Neural cell (in vitro differentiated cells): ENCODE measurements around the gene HDHD2. TPM values are rescaled to one million over a fixed set of nuclear protein-coding genes. Genes with fewer than 3 reads are reported as not detected.

Experiments
- H2AFZ ChIP-seq: fragments of 200-600, 300-800 bp; sonication (generic), shearing (Covaris generic); 2 replicates; pipeline ENCODE4 v1.6.0; 2014; ENCODE audit warnings: low read depth, mild to moderate bottlenecking, antibody characterized with exemption, low read length, moderate library complexity
- H3F3A ChIP-seq: fragments of 200-600 bp; shearing (Covaris generic); 2 replicates; pipeline ENCODE4 v1.6.1; 2016; ENCODE audit warnings: mild to moderate bottlenecking, moderate library complexity, mixed read lengths, antibody characterized with exemption, low read length; ENCODE audit not compliant: insufficient read depth, poor library complexity, severe bottlenecking
- H3K27ac ChIP-seq: fragments of 200-600, 300-800 bp; sonication (generic), shearing (Covaris generic); 2 replicates; pipeline ENCODE4 v1.5.1; 2014; ENCODE audit warnings: mild to moderate bottlenecking, low read length, moderate library complexity
- H3K27me3 ChIP-seq: fragments of 300-800, 200-600 bp; sonication (generic), shearing (Covaris generic); 2 replicates; pipeline ENCODE4 v1.6.0; 2014; ENCODE audit warnings: mild to moderate bottlenecking, low read depth, low read length, moderate library complexity; ENCODE audit not compliant: insufficient read depth
- H3K36me3 ChIP-seq: fragments of 300-800, 200-600 bp; sonication (generic), shearing (Covaris generic); 2 replicates; pipeline ENCODE4 v1.5.1; 2014; ENCODE audit warnings: mild to moderate bottlenecking, antibody characterized with exemption, low read length, moderate library complexity; ENCODE audit not compliant: insufficient read depth
- H3K4me2 ChIP-seq: fragments of 300-800, 200-600 bp; sonication (generic), shearing (Covaris generic); 2 replicates; pipeline ENCODE4 v1.6.0; 2014; ENCODE audit warnings: mild to moderate bottlenecking, low read length
- H3K4me3 ChIP-seq: fragments of 300-800, 200-600 bp; sonication (generic), shearing (Covaris generic); 2 replicates; pipeline ENCODE4 v1.5.1; 2014; ENCODE audit warnings: mild to moderate bottlenecking, low read length, moderate library complexity
- H3K79me2 ChIP-seq: fragments of 200-600 bp; shearing (Covaris generic); replicated peaks from 2 replicates; pipeline ENCODE4 v1.6.0; 2014; ENCODE audit warnings: mild to moderate bottlenecking, low read length, moderate library complexity; ENCODE audit not compliant: insufficient read depth
- H3K9ac ChIP-seq: fragments of 300-800, 200-600 bp; sonication (generic), shearing (Covaris generic); 2 replicates; pipeline ENCODE4 v1.6.1; 2016; ENCODE audit warnings: mild to moderate bottlenecking, low read length, mixed read lengths
- H3K9me2 ChIP-seq: fragments of 200-600 bp; shearing (Covaris generic); 2 replicates; pipeline ENCODE4 v1.6.1; 2016; ENCODE audit warnings: mild to moderate bottlenecking, low read length, mixed read lengths; ENCODE audit not compliant: insufficient read depth
- H3K9me3 ChIP-seq: fragments of 200-600, 300-800 bp; sonication (generic), shearing (Covaris generic); 2 replicates; pipeline ENCODE4 v1.6.1; 2016; ENCODE audit warnings: mild to moderate bottlenecking, mixed run types, low read length, moderate library complexity, mixed read lengths
- H4K20me1 ChIP-seq: fragments of 200-600 bp; shearing (Covaris generic); 2 replicates; pipeline ENCODE4 v1.6.1; 2016; ENCODE audit warnings: mild to moderate bottlenecking, mixed run types; ENCODE audit not compliant: insufficient read depth
- EP300 ChIP-seq: fragments of 450-650 bp; conservative IDR thresholded peaks from 2 replicates; pipeline ENCODE4 v1.6.1; 2014; ENCODE audit warnings: antibody characterized with exemption, mild to moderate bottlenecking, moderate library complexity; ENCODE audit not compliant: poor library complexity, severe bottlenecking
- EZH2 ChIP-seq: fragments of 200-600, 300-800 bp; shearing (Covaris generic), sonication (generic); IDR thresholded peaks from 2 replicates; pipeline ENCODE4 v1.6.1; 2014; ENCODE audit warnings: antibody characterized with exemption, low read length, borderline replicate concordance, mild to moderate bottlenecking; ENCODE audit not compliant: insufficient read depth, poor library complexity, severe bottlenecking
- MXI1 ChIP-seq: fragments of 450-650 bp; conservative IDR thresholded peaks from 2 replicates; pipeline ENCODE4 v1.6.1; 2014; ENCODE audit warnings: antibody characterized with exemption, mild to moderate bottlenecking; ENCODE audit not compliant: poor library complexity, severe bottlenecking
- POLR2AphosphoS5 ChIP-seq: IDR thresholded peaks from 2 replicates; pipeline ENCODE4 v1.6.1; 2012
- RAD21 ChIP-seq: fragments of 450-650 bp; conservative IDR thresholded peaks from 2 replicates; pipeline ENCODE4 v1.6.1; 2014; ENCODE audit warnings: antibody characterized with exemption, mild to moderate bottlenecking, moderate library complexity
- SMC3 ChIP-seq: fragments of 450-650 bp; conservative IDR thresholded peaks from 2 replicates; pipeline ENCODE4 v1.6.1; 2014; ENCODE audit warnings: antibody characterized with exemption, mild to moderate bottlenecking, moderate library complexity; ENCODE audit not compliant: poor library complexity
- TAF1 ChIP-seq: IDR thresholded peaks from 2 replicates; pipeline ENCODE4 v1.6.1; 2012; ENCODE audit warnings: low read depth
- polyA plus RNA-seq: library from polyadenylated mRNA; depleted of rRNA; stranded (reverse); fragments of >200 nt; gene quantifications from 2 replicates; pipeline ENCODE4 v1.2.3, GENCODE V29; 2014
- TF ChIP-seq, protein P1 (sequence below): IDR thresholded peaks from 2 replicates; pipeline ENCODE4 v1.6.1; 2012; ENCODE audit warnings: borderline replicate concordance
- TF ChIP-seq, protein P2 (sequence below): fragments of 450-650 bp; IDR thresholded peaks from 2 replicates; pipeline ENCODE4 v1.5.1; 2014; ENCODE audit warnings: antibody characterized with exemption, mild to moderate bottlenecking, moderate library complexity; ENCODE audit not compliant: poor library complexity, severe bottlenecking

Gene HDHD2
- polyA plus RNA-seq, 1 donor from 2014 or later: 61.3 TPM

DNA sequence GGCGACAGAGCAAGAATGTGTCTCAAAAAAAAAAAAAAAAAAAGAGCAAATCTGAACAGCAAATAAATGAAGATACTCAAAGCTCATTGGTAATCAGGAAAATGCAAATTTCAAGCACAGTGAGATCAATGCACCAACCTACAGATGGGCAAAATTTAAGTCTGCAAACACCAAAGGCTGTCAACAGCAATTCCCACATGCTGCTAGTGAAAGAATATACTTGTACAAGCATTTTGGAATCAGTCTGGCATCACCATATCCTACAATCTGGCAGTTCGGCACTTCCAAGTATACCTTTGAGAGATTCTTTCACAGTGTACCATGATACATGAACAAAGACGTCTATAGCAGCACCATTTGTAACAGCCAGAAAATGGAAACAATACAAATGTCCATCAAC lies 4.1 kb downstream of the HDHD2 start:
- no peaks in the 10 kb centered on the region for H3K9me2 ChIP-seq
- TF ChIP-seq TAF1: no peak
- TF ChIP-seq, protein P1, sequence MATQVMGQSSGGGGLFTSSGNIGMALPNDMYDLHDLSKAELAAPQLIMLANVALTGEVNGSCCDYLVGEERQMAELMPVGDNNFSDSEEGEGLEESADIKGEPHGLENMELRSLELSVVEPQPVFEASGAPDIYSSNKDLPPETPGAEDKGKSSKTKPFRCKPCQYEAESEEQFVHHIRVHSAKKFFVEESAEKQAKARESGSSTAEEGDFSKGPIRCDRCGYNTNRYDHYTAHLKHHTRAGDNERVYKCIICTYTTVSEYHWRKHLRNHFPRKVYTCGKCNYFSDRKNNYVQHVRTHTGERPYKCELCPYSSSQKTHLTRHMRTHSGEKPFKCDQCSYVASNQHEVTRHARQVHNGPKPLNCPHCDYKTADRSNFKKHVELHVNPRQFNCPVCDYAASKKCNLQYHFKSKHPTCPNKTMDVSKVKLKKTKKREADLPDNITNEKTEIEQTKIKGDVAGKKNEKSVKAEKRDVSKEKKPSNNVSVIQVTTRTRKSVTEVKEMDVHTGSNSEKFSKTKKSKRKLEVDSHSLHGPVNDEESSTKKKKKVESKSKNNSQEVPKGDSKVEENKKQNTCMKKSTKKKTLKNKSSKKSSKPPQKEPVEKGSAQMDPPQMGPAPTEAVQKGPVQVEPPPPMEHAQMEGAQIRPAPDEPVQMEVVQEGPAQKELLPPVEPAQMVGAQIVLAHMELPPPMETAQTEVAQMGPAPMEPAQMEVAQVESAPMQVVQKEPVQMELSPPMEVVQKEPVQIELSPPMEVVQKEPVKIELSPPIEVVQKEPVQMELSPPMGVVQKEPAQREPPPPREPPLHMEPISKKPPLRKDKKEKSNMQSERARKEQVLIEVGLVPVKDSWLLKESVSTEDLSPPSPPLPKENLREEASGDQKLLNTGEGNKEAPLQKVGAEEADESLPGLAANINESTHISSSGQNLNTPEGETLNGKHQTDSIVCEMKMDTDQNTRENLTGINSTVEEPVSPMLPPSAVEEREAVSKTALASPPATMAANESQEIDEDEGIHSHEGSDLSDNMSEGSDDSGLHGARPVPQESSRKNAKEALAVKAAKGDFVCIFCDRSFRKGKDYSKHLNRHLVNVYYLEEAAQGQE: no peak
- TF ChIP-seq EP300: no peak
- TF ChIP-seq EZH2: no peak
- TF ChIP-seq POLR2AphosphoS5: no peak
- no peak for TF ChIP-seq RAD21
- no peak for TF ChIP-seq MXI1
- no peak for TF ChIP-seq SMC3
- no peak overlapping the region for H3K4me3 ChIP-seq
- H3F3A ChIP-seq: peaks cover 3% of the 10 kb centered on the region
- H3K4me2 ChIP-seq: no peak overlapping the region
- no peaks in the 10 kb centered on the region for H4K20me1 ChIP-seq
- no peak overlapping the region for H3K9ac ChIP-seq
- H2AFZ ChIP-seq: no peak overlapping the region
- H3K27ac ChIP-seq: no peak overlapping the region
- peaks cover 58% of the 10 kb centered on the region for H3K79me2 ChIP-seq
- no peaks in the 10 kb centered on the region for H3K36me3 ChIP-seq
- H3K9me3 ChIP-seq: no peaks in the 10 kb centered on the region
- H3K27me3 ChIP-seq: no peaks in the 10 kb centered on the region

DNA sequence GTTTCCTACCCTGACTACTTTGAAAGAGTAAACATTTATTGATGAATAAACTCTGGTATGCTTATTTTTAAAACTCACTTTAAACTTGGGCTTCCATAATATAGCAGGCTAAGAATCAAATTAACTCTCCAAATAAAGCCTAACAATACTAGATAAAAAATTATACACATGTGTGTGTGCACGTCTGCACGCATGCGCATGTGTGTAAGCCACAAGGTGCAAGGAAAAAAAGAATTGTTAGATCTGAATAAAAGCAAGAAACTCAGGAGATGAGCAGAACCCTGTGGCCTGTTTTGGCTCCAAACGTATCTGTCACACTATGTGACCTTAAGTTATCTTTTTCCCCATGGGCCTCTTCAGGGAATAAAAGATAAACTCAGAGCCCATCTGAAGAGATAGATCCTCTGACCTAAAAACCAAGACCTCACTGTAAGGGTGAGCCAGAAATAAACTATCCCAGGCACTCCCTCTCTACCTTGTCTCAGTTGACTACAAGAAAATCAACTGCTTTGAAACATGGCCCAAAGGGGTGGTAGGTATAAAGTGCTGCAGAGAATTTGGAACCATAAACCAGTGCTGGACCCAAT lies 6.3 kb downstream of the HDHD2 start:
- Histone ChIP-seq H4K20me1 (no peaks in the 10 kb centered on the region), H3K4me3 (no peak overlapping the region), H3K9me3 (no peaks in the 10 kb centered on the region), H3K27me3 (no peaks in the 10 kb centered on the region), H3K36me3 (no peaks in the 10 kb centered on the region), H3K27ac (no peak overlapping the region), H3K9me2 (no peaks in the 10 kb centered on the region), H3K9ac (no peak overlapping the region), H3K4me2 (no peak overlapping the region), H2AFZ (no peak overlapping the region), H3K79me2 (peaks cover 52% of the 10 kb centered on the region), H3F3A (no peaks in the 10 kb centered on the region)
- TF ChIP-seq POLR2AphosphoS5 (no peak), SMC3 (no peak), RAD21 (no peak), EP300 (no peak), TAF1 (no peak), MXI1 (no peak), EZH2 (no peak)
- TF ChIP-seq, protein P2, sequence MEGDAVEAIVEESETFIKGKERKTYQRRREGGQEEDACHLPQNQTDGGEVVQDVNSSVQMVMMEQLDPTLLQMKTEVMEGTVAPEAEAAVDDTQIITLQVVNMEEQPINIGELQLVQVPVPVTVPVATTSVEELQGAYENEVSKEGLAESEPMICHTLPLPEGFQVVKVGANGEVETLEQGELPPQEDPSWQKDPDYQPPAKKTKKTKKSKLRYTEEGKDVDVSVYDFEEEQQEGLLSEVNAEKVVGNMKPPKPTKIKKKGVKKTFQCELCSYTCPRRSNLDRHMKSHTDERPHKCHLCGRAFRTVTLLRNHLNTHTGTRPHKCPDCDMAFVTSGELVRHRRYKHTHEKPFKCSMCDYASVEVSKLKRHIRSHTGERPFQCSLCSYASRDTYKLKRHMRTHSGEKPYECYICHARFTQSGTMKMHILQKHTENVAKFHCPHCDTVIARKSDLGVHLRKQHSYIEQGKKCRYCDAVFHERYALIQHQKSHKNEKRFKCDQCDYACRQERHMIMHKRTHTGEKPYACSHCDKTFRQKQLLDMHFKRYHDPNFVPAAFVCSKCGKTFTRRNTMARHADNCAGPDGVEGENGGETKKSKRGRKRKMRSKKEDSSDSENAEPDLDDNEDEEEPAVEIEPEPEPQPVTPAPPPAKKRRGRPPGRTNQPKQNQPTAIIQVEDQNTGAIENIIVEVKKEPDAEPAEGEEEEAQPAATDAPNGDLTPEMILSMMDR: no peak
- TF ChIP-seq, protein P1: no peak
